DOHH2 (cell line): ENCODE measurements around the gene SLC5A10.

ENCODE experiments used
- H3F3A ChIP-seq: fragments of 200-600 bp; sonication (generic), shearing (Covaris generic); 2 replicates; pipeline ENCODE4 v1.6.0; 2016; ENCODE audit warnings: antibody characterized with exemption, mild to moderate bottlenecking; ENCODE audit not compliant: control insufficient read depth, insufficient read depth
- H3K27ac ChIP-seq: fragments of 200-600 bp; sonication (generic); 2 replicates; pipeline ENCODE4 v1.5.1; 2014; ENCODE audit warnings: low read depth, mild to moderate bottlenecking, low read length, moderate library complexity
- H3K27me3 ChIP-seq: fragments of 200-600 bp; sonication (generic); 2 replicates; pipeline ENCODE4 v1.6.1; 2014; ENCODE audit warnings: mild to moderate bottlenecking, low read length, mixed read lengths; ENCODE audit not compliant: control insufficient read depth
- H3K36me3 ChIP-seq: fragments of 200-600 bp; sonication (generic); 2 replicates; pipeline ENCODE4 v1.6.1; 2014; ENCODE audit warnings: mild to moderate bottlenecking, low read length, moderate library complexity, mixed read lengths; ENCODE audit not compliant: control insufficient read depth
- H3K4me1 ChIP-seq: fragments of 200-600 bp; sonication (generic); 2 replicates; pipeline ENCODE4 v1.6.1; 2014; ENCODE audit warnings: mild to moderate bottlenecking, low read length, mixed read lengths; ENCODE audit not compliant: control insufficient read depth
- H3K4me2 ChIP-seq: fragments of 200-600 bp; sonication (generic); 2 replicates; pipeline ENCODE4 v1.6.0; 2014; ENCODE audit warnings: mild to moderate bottlenecking, low read length, moderate library complexity
- H3K4me3 ChIP-seq: fragments of 200-600 bp; sonication (generic); 2 replicates; pipeline ENCODE4 v1.5.1; 2014; ENCODE audit warnings: mild to moderate bottlenecking, low read length, mixed read lengths
- H3K79me2 ChIP-seq: fragments of 200-600 bp; sonication (generic); 2 replicates; pipeline ENCODE4 v1.6.1; 2014; ENCODE audit warnings: mild to moderate bottlenecking, low read length, mixed read lengths; ENCODE audit not compliant: control insufficient read depth
- H3K9me2 ChIP-seq: fragments of 200-600 bp; sonication (generic); replicated peaks from 2 replicates; pipeline ENCODE4 v1.6.1; 2014; ENCODE audit warnings: mild to moderate bottlenecking, low read length, mixed read lengths; ENCODE audit not compliant: control insufficient read depth
- H3K9me3 ChIP-seq: fragments of 200-600 bp; sonication (generic); 2 replicates; pipeline ENCODE4 v1.6.1; 2014; ENCODE audit warnings: antibody characterized with exemption, low read length, mixed read lengths; ENCODE audit not compliant: control insufficient read depth, insufficient read depth
- H4K20me1 ChIP-seq: fragments of 200-600 bp; sonication (generic); 2 replicates; pipeline ENCODE4 v1.6.0; 2014; ENCODE audit warnings: low read depth, mild to moderate bottlenecking, antibody characterized with exemption, low read length, moderate library complexity; ENCODE audit not compliant: control insufficient read depth, insufficient read depth
- CTCF ChIP-seq: fragments of 200-600 bp; sonication (generic); IDR thresholded peaks from one replicate; pipeline ENCODE4 v1.5.1; 2014; ENCODE audit warnings: antibody characterized with exemption, mild to moderate bottlenecking, low read depth, low read length; ENCODE audit not compliant: poor library complexity, severe bottlenecking
- EZH2phosphoT487 ChIP-seq: fragments of 200-600 bp; sonication (generic); IDR thresholded peaks from 2 replicates; pipeline ENCODE4 v1.6.1; 2017; ENCODE audit warnings: borderline replicate concordance, mild to moderate bottlenecking, antibody characterized with exemption, low read length, moderate library complexity, mixed read lengths

The SLC5A10 gene

GRCh38 chr17:18980682-18981334 lies 28.8 kb downstream of the SLC5A10 start:
- H3K79me2 ChIP-seq, result no peaks in the 10 kb centered on the region
- no peaks in the 10 kb centered on the region for H3K9me3 ChIP-seq
- no peak for TF ChIP-seq EZH2phosphoT487
- no peak for TF ChIP-seq CTCF
- H3K27ac ChIP-seq, result no peak overlapping the region
- H3K36me3 ChIP-seq, result peaks cover 21% of the 10 kb centered on the region
- H3K4me1 ChIP-seq, result no peaks in the 10 kb centered on the region
- H3K27me3 ChIP-seq, result no peaks in the 10 kb centered on the region
- no peaks in the 10 kb centered on the region for H3K9me2 ChIP-seq
- no peak overlapping the region for H3K4me3 ChIP-seq
- no peak overlapping the region for H3K4me2 ChIP-seq
- H4K20me1 ChIP-seq, result no peaks in the 10 kb centered on the region
- H3F3A ChIP-seq, result no peaks in the 10 kb centered on the region

GRCh38 chr17:18981335-18981641 lies 29.3 kb downstream of the SLC5A10 start:
- Histone ChIP-seq H3K79me2 (no peaks in the 10 kb centered on the region), H3K4me3 (no peak overlapping the region), H3K9me2 (no peaks in the 10 kb centered on the region), H3K9me3 (no peaks in the 10 kb centered on the region), H3K36me3 (peaks cover 21% of the 10 kb centered on the region), H3K4me1 (no peaks in the 10 kb centered on the region), H3K27ac (no peak overlapping the region), H3K4me2 (no peak overlapping the region), H3K27me3 (no peaks in the 10 kb centered on the region), H3F3A (no peaks in the 10 kb centered on the region), H4K20me1 (no peaks in the 10 kb centered on the region)
- TF ChIP-seq CTCF (no peak), EZH2phosphoT487 (no peak)

GRCh38 chr17:18981642-18982424 lies 29.9 kb downstream of the SLC5A10 start:
- Histone ChIP-seq H3K4me2 (no peak overlapping the region), H3F3A (no peaks in the 10 kb centered on the region), H3K27ac (no peak overlapping the region), H3K79me2 (no peaks in the 10 kb centered on the region), H3K27me3 (no peaks in the 10 kb centered on the region), H3K9me2 (no peaks in the 10 kb centered on the region), H4K20me1 (no peaks in the 10 kb centered on the region), H3K4me1 (no peaks in the 10 kb centered on the region), H3K9me3 (no peaks in the 10 kb centered on the region), H3K4me3 (no peak overlapping the region), H3K36me3 (peaks cover 21% of the 10 kb centered on the region)
- TF ChIP-seq CTCF (no peak), EZH2phosphoT487 (no peak)
